ENCODE measurements around the gene SETBP1. TPM values are rescaled to one million over a fixed set of nuclear protein-coding genes. Genes with fewer than 3 reads are reported as not detected.

SETBP1 gene
- total and polyA plus RNA-seq, 9 of the 15 experiments (the other 6 are each of a cell fraction or from before 2014, with no cell fraction given) = under 0.01 to 0.13 (median 0.04) TPM

GRCh38 chr18:45059695-45060094, 379.0 kb downstream of the SETBP1 start (continued):
- TF ChIP-seq MGA (IDR thresholded peaks at IDR 0.05) (no peak), PRDM10 (IDR thresholded peaks at IDR 0.05; ENCODE audit: partially characterized antibody) (no peak), KDM4B (IDR thresholded peaks at IDR 0.05; ENCODE audit: borderline replicate concordance in 2 of 2, low read depth in 1 of 2) (no peak), CTCF (IDR thresholded peaks at IDR 0.05 in 2 of 3, conservative IDR thresholded peaks at IDR 0.05 in 1 of 3; ENCODE audit: insufficient read depth in 2 of 3, low read depth in 1 of 3, low read length in 3 of 3) (0 out of 6 replicates have a peak, but pooled peaks of 1 of the 3 experiments have one; percentile 2), CXXC5 (CRISPR knock-in tag; IDR thresholded peaks at IDR 0.05) (no peak), TFE3 (CRISPR knock-in tag; IDR thresholded peaks at IDR 0.05) (no peak), ZKSCAN1 (IDR thresholded peaks at IDR 0.05; ENCODE audit: low read depth, low read length) (no peak)
